ENCODE data around the gene RNF220. TPM values are rescaled to one million over a fixed set of nuclear protein-coding genes. Genes with fewer than 3 reads are reported as not detected.

RNF220 gene
- total RNA-seq, 1 experiment from 2014 or later, result 68.7 TPM

DNA sequence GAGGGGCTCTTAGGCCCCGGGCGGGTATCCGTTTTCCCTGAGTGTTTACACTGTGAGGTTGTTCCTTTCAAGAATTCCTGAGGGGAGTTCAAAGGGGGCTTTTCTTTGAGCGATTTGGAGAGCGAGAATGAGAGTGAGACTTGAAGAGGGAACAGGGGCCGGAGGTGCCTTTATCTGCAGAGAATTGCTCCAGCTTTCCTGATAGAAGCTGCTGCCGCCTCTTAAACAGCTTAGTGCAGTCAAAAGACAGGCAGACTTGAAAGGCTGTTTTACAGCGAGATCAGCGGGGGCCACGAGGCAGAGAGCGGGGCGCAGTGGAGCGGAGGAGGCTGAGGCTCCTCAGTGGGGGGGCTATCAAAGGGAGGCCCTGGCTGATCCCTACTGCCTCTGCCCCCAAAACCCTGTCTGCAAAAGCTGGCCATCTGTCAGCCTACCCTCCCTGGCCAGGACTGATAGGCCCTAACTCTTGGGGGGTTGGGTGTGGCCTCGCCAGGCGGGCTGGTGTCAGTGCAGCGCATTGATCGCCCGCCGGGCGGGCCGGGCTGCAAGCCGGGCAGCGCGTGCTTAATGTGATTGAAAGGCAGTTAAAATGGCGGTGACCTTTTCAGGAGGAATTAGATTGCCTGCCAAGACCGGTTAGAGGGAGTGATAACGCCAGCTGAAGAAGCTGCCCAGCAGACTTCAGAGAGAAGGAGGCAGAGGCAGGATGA lies 232.8 kb downstream of the RNF220 start:
- no TSS peak for BruUV-seq (replicated peaks)
- H3K27me3 Mint-ChIP-seq (ENCODE audit: unreplicated experiment), result no peaks in the 10 kb centered on the region
- H3K4me1 Mint-ChIP-seq (ENCODE audit: low read depth, unreplicated experiment), result no peaks in the 10 kb centered on the region
- H3K9me3 Mint-ChIP-seq (ENCODE audit: low read depth, unreplicated experiment), result no peaks in the 10 kb centered on the region
- DNase-seq, result no peak
- H3K27ac Mint-ChIP-seq (ENCODE audit: unreplicated experiment), result no peak overlapping the region
- CTCF ChIA-PET, result no interaction called here
- TF ChIP-seq, protein P1, sequence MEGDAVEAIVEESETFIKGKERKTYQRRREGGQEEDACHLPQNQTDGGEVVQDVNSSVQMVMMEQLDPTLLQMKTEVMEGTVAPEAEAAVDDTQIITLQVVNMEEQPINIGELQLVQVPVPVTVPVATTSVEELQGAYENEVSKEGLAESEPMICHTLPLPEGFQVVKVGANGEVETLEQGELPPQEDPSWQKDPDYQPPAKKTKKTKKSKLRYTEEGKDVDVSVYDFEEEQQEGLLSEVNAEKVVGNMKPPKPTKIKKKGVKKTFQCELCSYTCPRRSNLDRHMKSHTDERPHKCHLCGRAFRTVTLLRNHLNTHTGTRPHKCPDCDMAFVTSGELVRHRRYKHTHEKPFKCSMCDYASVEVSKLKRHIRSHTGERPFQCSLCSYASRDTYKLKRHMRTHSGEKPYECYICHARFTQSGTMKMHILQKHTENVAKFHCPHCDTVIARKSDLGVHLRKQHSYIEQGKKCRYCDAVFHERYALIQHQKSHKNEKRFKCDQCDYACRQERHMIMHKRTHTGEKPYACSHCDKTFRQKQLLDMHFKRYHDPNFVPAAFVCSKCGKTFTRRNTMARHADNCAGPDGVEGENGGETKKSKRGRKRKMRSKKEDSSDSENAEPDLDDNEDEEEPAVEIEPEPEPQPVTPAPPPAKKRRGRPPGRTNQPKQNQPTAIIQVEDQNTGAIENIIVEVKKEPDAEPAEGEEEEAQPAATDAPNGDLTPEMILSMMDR (IDR thresholded peaks at IDR 0.05; ENCODE audit: unreplicated experiment), result no peak
- no peak overlapping the region for H3K4me3 Mint-ChIP-seq (ENCODE audit: low read depth, unreplicated experiment)
- peaks cover 54% of the 10 kb centered on the region for H3K36me3 Mint-ChIP-seq (ENCODE audit: insufficient read depth, unreplicated experiment)
- intact Hi-C loops (cut with micrococcal nuclease; ENCODE audit: unreplicated experiment), result no loop called here

DNA sequence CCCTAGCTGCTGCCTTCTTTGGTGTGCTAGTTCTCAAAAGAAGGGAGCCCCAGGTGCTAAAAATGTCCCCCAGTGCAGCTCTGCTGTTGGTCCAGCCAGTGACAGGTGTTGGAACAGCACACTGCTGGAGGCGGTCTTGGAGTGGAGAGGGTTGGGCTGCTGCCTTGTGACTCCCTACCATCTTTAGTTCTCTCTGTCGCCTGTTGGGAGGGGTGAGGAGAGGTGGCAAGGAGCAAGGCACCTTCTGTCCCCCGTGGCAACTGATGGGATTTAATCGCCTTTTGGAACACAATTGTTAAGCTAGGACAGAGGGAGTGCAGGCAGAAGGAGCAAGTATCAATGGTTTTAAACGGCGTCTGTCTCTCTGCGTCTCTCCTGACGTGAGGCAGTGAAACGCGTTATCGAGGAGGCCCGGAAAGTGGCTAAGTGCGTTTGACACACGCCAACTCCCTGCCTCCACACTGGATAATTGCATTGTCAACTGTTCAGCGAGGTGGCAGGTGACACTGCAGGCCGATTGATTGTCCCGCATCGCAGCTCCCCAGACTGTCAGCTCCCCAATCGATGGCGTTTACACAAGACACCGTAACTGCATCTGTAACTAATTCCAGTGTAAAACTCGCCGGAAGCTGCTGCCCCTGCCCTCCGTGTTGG lies 235.3 kb downstream of the RNF220 start:
- CTCF ChIA-PET, result no interaction called here
- Mint-ChIP-seq H3K27ac (ENCODE audit: unreplicated experiment) (no peak overlapping the region), H3K27me3 (ENCODE audit: unreplicated experiment) (no peaks in the 10 kb centered on the region), H3K4me3 (ENCODE audit: low read depth, unreplicated experiment) (no peak overlapping the region), H3K9me3 (ENCODE audit: low read depth, unreplicated experiment) (no peaks in the 10 kb centered on the region), H3K4me1 (ENCODE audit: low read depth, unreplicated experiment) (no peaks in the 10 kb centered on the region), H3K36me3 (ENCODE audit: insufficient read depth, unreplicated experiment) (peaks cover 50% of the 10 kb centered on the region)
- TF ChIP-seq, protein P1 (IDR thresholded peaks at IDR 0.05; ENCODE audit: unreplicated experiment), result no peak
- intact Hi-C loops (cut with micrococcal nuclease; ENCODE audit: unreplicated experiment), result no loop called here
- no peak for DNase-seq
- no TSS peak for BruUV-seq (replicated peaks)

DNA sequence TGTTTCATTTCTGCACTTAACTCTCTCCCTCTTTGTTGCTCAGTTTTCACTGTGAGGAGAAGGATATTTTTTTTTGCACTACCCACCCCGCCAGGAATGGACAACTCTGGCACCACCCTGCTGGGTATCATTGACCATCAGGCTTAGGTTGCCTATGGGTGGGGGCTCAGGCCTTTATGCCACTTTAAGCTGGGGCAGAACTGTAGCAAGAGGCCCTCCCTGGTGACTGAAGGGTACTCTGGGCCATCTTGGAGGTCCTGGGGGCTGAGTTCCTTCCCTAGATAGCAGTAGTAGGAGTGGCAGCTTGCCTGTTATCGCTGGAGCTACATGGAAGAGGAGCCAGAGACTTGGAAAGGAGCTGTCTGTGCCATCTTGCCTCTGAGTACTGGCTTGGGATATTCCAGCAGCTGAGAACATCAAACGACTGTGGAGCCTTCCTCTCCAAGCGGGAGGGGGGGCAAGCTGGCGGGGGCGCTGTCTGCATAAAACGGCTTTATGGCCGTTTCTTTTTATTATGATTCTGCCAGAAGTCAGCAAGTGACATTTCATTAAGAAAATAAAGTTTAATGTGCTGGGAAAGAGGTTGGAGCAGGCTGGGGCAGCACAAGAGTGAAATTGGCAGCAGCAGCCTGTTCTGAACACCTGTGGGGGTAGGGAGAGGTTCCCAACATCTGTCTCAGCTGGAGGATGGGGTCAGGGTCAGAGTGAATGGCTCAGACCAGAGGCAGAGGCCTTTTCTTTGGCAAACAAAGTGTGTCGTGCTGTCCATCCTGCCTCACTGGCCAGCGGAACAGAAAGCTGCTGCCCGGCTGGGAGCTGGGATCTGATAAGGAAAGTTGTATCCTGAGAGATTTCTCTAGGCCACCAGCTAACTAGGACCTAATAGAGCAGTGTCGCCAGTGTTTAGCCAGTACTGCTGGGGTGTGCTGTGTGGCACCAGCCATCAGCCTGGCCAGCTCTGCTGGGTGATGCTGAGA lies 236.4 kb downstream of the RNF220 start:
- no peaks in the 10 kb centered on the region for H3K9me3 Mint-ChIP-seq (ENCODE audit: low read depth, unreplicated experiment)
- no TSS peak for BruUV-seq (replicated peaks)
- peaks cover 43% of the 10 kb centered on the region for H3K36me3 Mint-ChIP-seq (ENCODE audit: insufficient read depth, unreplicated experiment)
- no peaks in the 10 kb centered on the region for H3K4me1 Mint-ChIP-seq (ENCODE audit: low read depth, unreplicated experiment)
- DNase-seq, result no peak
- TF ChIP-seq, protein P1 (IDR thresholded peaks at IDR 0.05; ENCODE audit: unreplicated experiment), result no peak
- intact Hi-C loops (cut with micrococcal nuclease; ENCODE audit: unreplicated experiment), result no loop called here
- H3K27me3 Mint-ChIP-seq (ENCODE audit: unreplicated experiment), result no peaks in the 10 kb centered on the region
- CTCF ChIA-PET, result interaction anchor here (0.6 to 0.8 kb wide), 4 partner anchors 10 to 1515 kb away, joined by 3 to 10 read pairs (median 4); partner anchors contain the start of gene PIK3R3
- H3K27ac Mint-ChIP-seq (ENCODE audit: unreplicated experiment), result no peak overlapping the region
- H3K4me3 Mint-ChIP-seq (ENCODE audit: low read depth, unreplicated experiment), result no peak overlapping the region

DNA sequence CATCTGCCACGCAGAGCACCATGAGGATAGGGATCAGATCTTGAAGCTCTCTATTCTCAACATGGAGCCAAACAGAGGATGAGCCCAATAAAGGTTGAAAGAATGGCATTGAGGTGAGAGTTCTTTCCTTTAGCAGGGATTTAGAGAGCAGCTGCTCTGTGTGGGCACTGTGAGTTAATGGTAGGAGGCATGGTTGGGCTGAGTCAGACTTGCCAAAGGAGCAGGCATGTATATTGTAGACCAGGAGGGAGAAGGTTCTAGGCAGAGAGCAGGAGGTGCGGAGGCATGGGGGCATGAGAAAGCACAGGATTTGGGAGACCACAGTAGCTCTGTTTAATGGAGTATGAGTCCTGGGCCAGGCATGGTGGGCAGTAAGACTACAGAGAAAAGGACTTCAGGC lies 237.2 kb downstream of the RNF220 start:
- Mint-ChIP-seq H3K4me1 (ENCODE audit: low read depth, unreplicated experiment) (no peaks in the 10 kb centered on the region), H3K9me3 (ENCODE audit: low read depth, unreplicated experiment) (no peaks in the 10 kb centered on the region), H3K36me3 (ENCODE audit: insufficient read depth, unreplicated experiment) (peaks cover 37% of the 10 kb centered on the region), H3K27me3 (ENCODE audit: unreplicated experiment) (no peaks in the 10 kb centered on the region), H3K4me3 (ENCODE audit: low read depth, unreplicated experiment) (no peak overlapping the region), H3K27ac (ENCODE audit: unreplicated experiment) (no peak overlapping the region)
- CTCF ChIA-PET, result interaction anchor here (0.8 kb wide), 1 partner anchor 1515 kb away, joined by 4 read pairs; no protein-coding TSS in a partner anchor
- no TSS peak for BruUV-seq (replicated peaks)
- intact Hi-C loops (cut with micrococcal nuclease; ENCODE audit: unreplicated experiment), result no loop called here
- no peak for DNase-seq
- TF ChIP-seq, protein P1 (IDR thresholded peaks at IDR 0.05; ENCODE audit: unreplicated experiment), result no peak
